Activated T-helper 1 cell treated with Interleukin-2 at 50 U/mL for 16 hours (primary cell): ENCODE measurements around the gene IL1R1.

Experiments
- DNase-seq: peaks from one replicate; pipeline ENCODE4 v3.0.0-alpha.2; 2020; ENCODE audit warnings: low read depth

Gene IL1R1

GRCh38 chr2:102138331-102138730 is 4.2 kb upstream of the IL1R1 start:
- DNase-seq: no peak

GRCh38 chr2:102139851-102140250 is 2.7 kb upstream of the IL1R1 start:
- no peak for DNase-seq

DNA sequence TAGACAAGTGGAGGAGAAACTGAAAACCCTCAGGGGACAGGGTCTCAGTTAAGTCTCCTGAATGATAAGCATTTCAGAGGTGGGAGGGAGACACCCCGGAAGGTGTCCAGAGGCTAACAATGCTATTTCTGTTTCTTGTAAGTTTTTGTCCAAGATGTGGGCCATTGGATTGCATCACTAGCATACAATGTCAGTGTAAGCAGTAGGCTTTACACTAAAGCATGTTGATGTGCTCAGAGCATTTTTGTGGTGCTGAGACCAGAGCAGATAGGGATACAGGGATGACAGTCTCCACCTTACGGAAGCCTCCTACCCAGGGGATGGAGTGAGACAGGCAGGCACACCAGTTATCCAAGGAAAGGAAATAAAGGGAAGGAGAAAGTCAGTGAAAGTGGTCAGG is 2.2 kb upstream of the IL1R1 start:
- DNase-seq: no peak

- no peak for DNase-seq
Observed at GRCh38 chr2:102141011-102141943, 1.3 kb upstream of the IL1R1 start.

- no peak for DNase-seq
Observed at GRCh38 chr2:102142829-102143449, 393 bp downstream of the IL1R1 start.

DNA sequence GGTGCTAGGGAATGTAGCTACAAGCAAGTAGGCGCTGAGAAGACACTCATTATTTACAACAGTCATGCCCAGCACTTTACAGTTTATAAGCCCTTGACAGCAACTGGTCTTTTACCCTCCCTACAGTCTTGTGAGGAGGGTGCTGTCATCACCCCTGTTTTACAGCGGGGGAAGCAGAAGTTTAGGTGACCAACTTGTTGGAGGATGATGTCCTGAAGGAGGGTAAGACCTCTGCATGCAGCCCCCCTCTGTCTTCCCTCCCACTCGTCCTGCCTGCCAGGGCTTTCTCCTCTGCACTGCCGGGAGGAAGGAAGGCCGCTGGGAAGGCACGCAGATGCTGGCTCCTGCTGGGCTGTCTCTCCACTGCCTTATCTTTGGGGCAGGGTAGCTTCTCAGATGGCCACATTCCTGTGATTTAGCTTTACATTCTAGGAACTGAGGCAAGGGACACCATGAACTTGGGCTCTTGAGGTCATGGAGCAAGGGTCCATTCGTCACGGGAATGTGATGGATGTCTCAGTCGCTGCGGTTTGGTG is 972 bp downstream of the IL1R1 start:
- no peak for DNase-seq

- DNase-seq: no peak
Observed at GRCh38 chr2:102144128-102144527, 1.6 kb downstream of the IL1R1 start.

GRCh38 chr2:102145107-102145506 is 2.6 kb downstream of the IL1R1 start:
- DNase-seq: no peak

DNA sequence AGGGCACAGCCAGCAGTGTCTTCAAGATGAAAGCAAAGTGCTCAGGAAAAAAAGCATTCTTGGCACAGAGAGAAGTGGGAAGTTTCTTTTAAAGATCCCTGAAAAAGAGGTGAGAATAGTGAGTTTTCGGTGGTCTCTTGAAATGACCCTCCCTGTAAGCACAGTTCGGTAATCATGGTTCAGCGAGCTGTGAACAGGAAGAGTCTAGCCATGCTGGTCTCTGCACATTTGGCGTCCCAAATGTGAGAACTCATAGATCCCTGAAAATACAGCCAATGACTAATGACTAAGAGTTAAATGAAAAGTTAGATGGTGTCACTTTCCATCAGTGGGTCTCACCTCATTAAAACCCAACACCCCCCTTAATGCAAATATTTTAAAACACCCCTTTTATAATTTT is 3.4 kb downstream of the IL1R1 start:
- no peak for DNase-seq

DNA sequence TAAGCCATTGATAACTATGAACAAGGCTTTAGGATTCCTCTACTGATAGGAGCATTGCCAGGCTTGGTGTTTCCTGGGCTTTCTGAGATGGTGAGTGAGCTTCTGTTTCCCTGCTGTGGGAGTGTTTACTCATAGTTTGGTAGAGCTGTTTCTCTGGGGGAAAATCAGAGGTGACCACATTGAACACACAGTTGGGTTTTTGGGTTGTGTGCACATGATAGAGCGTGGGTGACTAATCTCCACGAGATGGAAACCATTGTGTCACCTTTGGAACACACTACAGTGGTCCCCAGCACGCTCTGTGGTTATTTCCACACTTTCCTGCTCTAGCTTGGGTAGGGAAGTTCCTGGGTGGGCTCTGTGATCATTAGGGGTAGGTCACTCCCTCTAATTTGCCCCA is 5.4 kb downstream of the IL1R1 start:
- DNase-seq: no peak

DNA sequence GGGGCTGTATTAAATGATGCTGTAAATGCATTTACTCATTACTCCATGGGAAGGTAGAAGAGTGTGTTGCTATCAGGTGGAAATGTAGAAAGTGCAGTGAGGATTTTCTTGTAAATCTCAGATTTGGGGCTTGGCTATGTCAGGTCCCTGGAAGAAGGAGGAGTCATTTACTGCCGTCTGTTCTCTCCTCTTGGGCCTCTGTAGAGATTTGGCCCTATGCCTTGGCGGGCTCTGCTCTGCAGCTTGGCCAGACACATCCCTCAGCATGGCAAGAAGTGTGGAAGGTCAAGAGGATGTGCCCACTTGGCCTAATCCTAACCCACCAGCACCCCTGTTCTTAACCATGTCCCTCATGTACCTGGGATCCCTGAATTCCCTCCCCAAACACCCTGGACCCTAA is 6.7 kb downstream of the IL1R1 start:
- DNase-seq: no peak

DNA sequence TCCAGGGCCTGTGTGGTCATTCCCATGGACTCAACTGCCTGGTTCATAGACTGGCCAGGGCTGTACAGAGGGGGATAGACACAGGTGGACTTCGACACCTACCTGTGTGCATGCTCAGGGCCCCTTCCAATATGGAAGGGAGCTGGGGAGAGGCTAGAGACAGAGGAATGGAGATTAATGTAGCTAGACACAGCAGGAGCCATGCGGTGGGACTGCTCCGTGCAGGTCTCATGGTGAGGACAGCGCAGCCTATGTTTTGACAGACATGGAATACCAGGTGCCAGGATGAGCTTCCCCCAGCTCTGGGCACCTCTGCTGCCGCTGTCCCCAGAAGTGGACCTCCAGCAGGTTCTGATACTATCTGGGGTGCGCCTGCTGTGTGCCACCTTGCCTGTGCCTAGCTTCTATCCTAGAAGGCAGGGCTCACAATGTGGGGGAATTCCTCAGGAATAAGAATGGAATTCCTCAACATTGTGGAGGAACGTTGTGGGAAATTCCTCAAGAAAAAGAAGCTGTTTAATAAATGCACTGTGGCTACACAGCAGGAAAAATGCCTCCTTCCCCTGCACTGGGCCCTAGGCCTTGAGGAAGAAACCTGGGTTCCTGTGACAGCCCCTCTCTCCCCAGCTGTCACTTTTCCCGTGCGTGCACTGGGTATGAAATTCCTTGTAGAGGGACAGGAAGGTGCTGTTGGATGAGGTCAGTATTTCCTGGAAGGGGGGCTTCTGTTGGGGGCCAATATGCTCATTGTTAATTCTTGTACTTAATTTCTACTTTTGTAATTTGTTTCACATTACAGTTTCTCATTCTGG is 7.3 kb downstream of the IL1R1 start:
- no peak for DNase-seq

GRCh38 chr2:102154364-102154763 is 11.8 kb downstream of the IL1R1 start:
- DNase-seq: no peak

DNA sequence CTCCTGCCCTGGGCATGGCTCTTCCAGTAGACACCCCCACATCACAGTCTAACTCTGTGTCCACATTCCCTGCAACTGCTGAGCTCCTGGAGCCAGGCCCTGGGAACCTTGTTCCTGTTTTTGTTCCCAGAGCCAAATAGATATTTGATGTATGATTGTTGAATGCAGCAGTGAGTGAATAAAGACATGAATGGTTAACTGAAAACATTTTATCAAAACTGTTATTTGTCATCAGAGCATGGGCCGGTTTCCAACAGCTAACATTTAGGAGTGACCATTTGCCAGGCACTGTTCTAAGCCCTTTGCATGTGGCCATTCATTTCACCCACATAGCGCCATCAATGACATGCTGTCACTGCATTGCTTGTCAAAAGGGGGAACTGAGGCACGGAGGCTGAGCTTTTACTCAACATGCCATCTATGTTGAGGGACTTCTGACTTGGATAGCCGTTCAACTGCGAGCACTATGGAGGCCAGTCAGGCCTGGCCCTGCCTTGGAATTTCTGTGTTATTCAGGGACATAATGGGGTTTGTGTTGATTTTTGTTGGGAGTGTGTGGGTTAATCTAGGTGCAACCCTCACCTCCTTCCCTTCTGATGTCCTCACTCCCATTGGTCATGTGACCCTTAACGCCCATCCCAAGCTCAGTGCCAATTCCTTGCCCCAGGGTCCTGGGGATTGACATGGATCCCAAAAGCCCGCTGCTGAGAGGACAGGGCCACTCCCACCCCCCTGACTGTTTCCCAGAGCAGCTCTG is 12.6 kb downstream of the IL1R1 start:
- no peak for DNase-seq

GRCh38 chr2:102155703-102156515 is 13.4 kb downstream of the IL1R1 start:
- no peak for DNase-seq

GRCh38 chr2:102158011-102158755 is 15.6 kb downstream of the IL1R1 start:
- no peak for DNase-seq

GRCh38 chr2:102159295-102159694 is 16.7 kb downstream of the IL1R1 start:
- no peak for DNase-seq

GRCh38 chr2:102166189-102166845 is 23.8 kb downstream of the IL1R1 start:
- no peak for DNase-seq

DNA sequence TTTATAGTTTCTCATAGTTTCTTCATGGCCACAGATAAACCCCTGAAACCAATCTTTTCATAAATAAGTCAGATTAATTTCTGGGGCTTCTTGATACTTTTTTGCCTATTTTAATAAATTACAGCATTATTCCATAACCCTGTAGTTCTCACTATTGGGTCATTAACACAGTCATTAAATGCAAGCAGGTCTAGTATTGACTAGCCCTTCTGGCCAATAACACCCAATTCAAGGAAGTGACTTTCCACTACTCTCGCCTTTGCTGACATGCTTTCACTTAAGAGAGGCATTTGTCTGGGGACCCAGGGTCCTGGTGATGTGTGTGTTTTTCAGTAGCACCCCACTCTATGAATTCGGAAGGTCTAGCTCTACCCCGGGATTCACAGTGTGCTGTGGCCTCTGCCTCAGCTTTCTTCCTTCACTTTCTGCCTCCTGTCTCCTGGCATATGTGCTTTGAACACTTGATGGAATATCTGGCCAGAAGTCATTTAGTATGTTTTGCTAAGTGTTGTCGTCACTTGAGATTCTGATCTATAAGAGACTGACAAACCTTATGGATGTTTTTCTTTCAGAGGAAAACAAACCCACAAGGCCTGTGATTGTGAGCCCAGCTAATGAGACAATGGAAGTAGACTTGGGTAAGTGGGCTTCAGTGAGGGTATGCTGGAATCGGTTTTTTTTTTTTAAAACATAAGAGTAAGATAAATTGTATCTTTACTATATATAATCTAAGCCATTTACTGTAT is 25.7 kb downstream of the IL1R1 start:
- no peak for DNase-seq
